ENCODE data around the gene CNGB1. TPM values are rescaled to one million over a fixed set of nuclear protein-coding genes. Genes with fewer than 3 reads are reported as not detected.
"Not testable (repeated sequence)": the region's sequence is repeated elsewhere in the genome, so short reads cannot be mapped to it uniquely, and the experiment has no call there.

CNGB1 gene
- polyA plus RNA-seq, 1 donor (not counting 4 experiments of a cell fraction or from before 2014, with no cell fraction given), result 0.08 TPM

DNA sequence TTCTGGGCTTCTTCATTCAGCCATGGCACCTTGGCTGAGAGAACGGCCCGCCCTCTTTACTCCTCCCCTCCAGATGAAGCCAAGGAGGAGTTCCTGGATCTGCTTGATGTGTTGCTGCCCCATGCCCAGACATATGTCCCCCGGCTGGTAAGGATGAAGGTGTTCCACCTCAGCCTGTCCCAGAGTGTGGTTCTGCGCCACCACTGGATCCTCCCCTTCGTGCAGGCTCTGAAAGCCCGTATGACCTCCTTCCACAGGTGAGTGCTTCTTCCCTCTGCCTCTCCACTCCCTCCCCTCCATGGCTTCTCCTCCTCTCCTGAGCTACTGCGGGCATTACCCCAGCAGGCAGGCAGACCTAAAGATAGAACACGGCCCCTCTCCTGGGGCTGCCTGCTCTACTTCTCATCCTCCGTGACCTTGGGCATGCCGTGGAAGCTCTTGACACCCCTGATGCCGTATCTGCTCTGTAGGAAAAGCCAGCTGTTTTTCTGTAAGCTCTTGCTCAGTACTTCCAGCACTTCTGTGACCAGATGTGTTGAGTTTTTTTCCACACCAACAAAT lies 39.0 kb upstream of the CNGB1 start:
- no peak overlapping the region for H3K9ac ChIP-seq (ENCODE audit: control insufficient read depth, extremely low read depth, insufficient read depth, low read length)
- no peak for DNase-seq (ENCODE audit: low read depth, low spot score)
- H3K36me3 ChIP-seq (ENCODE audit: control insufficient read depth in 2 of 2, extremely low read depth in 1 of 2, insufficient read depth in 2 of 2, low read length in 2 of 2), result peaks cover 18 to 30% of the 10 kb centered on the region in 2 experiments
- H2AFZ ChIP-seq (ENCODE audit: control insufficient read depth, low read length), result no peak overlapping the region
- no peaks in the 10 kb centered on the region for H3K27me3 ChIP-seq (ENCODE audit: control insufficient read depth, extremely low read depth, insufficient read depth, low read length)
- no peaks in the 10 kb centered on the region for H3K9me1 ChIP-seq (ENCODE audit: control insufficient read depth, extremely low read depth, insufficient read depth, low read length)
- no peak overlapping the region for H3K4me2 ChIP-seq (ENCODE audit: control insufficient read depth, extremely low read depth, insufficient read depth, low read depth, low read length)
- dilution Hi-C loops (cut with MboI; ENCODE audit: extremely low pct_ligation_motif_present, low sequenced_read_pairs), result no loop called here
- H4K20me1 ChIP-seq (ENCODE audit: control insufficient read depth, extremely low read depth, insufficient read depth, low read length), result no peaks in the 10 kb centered on the region
- H3K4me3 ChIP-seq (ENCODE audit: control insufficient read depth in 2 of 3, extremely low read depth in 1 of 3, insufficient read depth in 2 of 3, low read depth in 1 of 3, low read length in 3 of 3), result no peak overlapping the region
- TF ChIP-seq, protein P1, sequence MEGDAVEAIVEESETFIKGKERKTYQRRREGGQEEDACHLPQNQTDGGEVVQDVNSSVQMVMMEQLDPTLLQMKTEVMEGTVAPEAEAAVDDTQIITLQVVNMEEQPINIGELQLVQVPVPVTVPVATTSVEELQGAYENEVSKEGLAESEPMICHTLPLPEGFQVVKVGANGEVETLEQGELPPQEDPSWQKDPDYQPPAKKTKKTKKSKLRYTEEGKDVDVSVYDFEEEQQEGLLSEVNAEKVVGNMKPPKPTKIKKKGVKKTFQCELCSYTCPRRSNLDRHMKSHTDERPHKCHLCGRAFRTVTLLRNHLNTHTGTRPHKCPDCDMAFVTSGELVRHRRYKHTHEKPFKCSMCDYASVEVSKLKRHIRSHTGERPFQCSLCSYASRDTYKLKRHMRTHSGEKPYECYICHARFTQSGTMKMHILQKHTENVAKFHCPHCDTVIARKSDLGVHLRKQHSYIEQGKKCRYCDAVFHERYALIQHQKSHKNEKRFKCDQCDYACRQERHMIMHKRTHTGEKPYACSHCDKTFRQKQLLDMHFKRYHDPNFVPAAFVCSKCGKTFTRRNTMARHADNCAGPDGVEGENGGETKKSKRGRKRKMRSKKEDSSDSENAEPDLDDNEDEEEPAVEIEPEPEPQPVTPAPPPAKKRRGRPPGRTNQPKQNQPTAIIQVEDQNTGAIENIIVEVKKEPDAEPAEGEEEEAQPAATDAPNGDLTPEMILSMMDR (optimal IDR thresholded peaks at IDR 0.05 in 1 of 3, IDR thresholded peaks at IDR 0.05 in 1 of 3, conservative IDR thresholded peaks at IDR 0.05 in 1 of 3; ENCODE audit: extremely low read depth in 1 of 3, insufficient read depth in 2 of 3, low read length in 3 of 3), result no peak
- TF ChIP-seq EZH2 (IDR thresholded peaks at IDR 0.05; ENCODE audit: low read length), result no peak
- peak; percentile 5 for FAIRE-seq
- peaks cover 17% of the 10 kb centered on the region for H3K79me2 ChIP-seq (ENCODE audit: control insufficient read depth, insufficient read depth, low read length)
- H3K4me1 ChIP-seq (ENCODE audit: control insufficient read depth, extremely low read depth, insufficient read depth, low read length), result no peaks in the 10 kb centered on the region
- H3K27ac ChIP-seq (ENCODE audit: control insufficient read depth, insufficient read depth, low read length), result no peak overlapping the region
- no peaks in the 10 kb centered on the region for H3K9me3 ChIP-seq (ENCODE audit: control insufficient read depth, low read depth, low read length)

DNA sequence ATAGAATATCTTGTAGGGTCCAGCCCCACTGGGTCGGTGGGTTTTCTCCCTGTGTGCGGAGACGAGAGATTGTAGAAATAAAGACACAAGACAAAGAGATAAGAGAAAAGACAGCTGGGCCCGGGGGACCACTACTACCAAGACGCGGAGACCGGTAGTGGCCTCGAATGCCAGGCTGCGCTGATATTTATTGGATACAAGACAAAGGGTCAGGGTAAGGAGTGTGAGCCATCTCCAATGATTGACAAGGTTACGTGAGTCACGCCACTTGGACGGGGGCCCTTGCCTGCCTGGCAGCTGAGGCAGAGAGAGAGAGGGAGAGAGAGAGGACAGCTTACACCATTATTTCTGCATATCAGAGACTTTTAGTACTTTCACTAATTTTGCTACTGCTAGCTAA lies 33.8 kb upstream of the CNGB1 start:
- H3K27ac ChIP-seq (ENCODE audit: control insufficient read depth, insufficient read depth, low read length); H4K20me1 ChIP-seq (ENCODE audit: control insufficient read depth, extremely low read depth, insufficient read depth, low read length); H3K4me2 ChIP-seq (ENCODE audit: control insufficient read depth, extremely low read depth, insufficient read depth, low read depth, low read length); H3K4me3 ChIP-seq (ENCODE audit: control insufficient read depth in 2 of 3, extremely low read depth in 1 of 3, insufficient read depth in 2 of 3, low read depth in 1 of 3, low read length in 3 of 3); H3K9me3 ChIP-seq (ENCODE audit: control insufficient read depth, low read depth, low read length); H3K27me3 ChIP-seq (ENCODE audit: control insufficient read depth, extremely low read depth, insufficient read depth, low read length); dilution Hi-C loops (cut with MboI; ENCODE audit: extremely low pct_ligation_motif_present, low sequenced_read_pairs); H3K9me1 ChIP-seq (ENCODE audit: control insufficient read depth, extremely low read depth, insufficient read depth, low read length); FAIRE-seq; H2AFZ ChIP-seq (ENCODE audit: control insufficient read depth, low read length); H3K9ac ChIP-seq (ENCODE audit: control insufficient read depth, extremely low read depth, insufficient read depth, low read length); DNase-seq (ENCODE audit: low read depth, low spot score): not testable (repeated sequence)
- peaks cover 34% of the 10 kb centered on the region for H3K79me2 ChIP-seq (ENCODE audit: control insufficient read depth, insufficient read depth, low read length)
- H3K36me3 ChIP-seq (ENCODE audit: control insufficient read depth in 2 of 2, extremely low read depth in 1 of 2, insufficient read depth in 2 of 2, low read length in 2 of 2), result peaks cover 7 to 10% of the 10 kb centered on the region in 2 experiments
- H3K4me1 ChIP-seq (ENCODE audit: control insufficient read depth, extremely low read depth, insufficient read depth, low read length), result peaks cover 11% of the 10 kb centered on the region

DNA sequence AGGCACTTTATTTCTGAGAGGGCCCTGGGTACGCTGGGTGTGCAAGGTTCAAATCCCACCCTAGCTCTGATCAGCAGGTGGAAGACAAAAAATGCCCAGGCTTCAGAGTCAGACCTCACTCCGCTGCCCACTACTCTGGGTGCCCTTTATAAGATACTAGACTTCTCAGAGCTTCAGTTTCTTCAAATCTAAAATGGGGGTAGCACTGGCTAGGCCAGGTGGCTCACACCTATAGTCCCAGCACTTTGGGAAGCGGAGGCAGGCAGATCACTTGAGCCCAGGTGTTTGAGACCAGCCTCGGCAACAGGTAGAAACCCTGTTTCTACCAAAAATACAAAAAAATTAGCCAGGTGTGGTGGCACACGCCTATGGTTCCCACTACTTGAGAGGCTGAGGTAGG lies 32.0 kb upstream of the CNGB1 start:
- H3K4me3 ChIP-seq (ENCODE audit: control insufficient read depth in 2 of 3, extremely low read depth in 1 of 3, insufficient read depth in 2 of 3, low read depth in 1 of 3, low read length in 3 of 3), result no peak overlapping the region
- H3K4me1 ChIP-seq (ENCODE audit: control insufficient read depth, extremely low read depth, insufficient read depth, low read length), result peaks cover 29% of the 10 kb centered on the region
- FAIRE-seq (no peak), DNase-seq (ENCODE audit: low read depth, low spot score) (no peak)
- H3K36me3 ChIP-seq (ENCODE audit: control insufficient read depth in 2 of 2, extremely low read depth in 1 of 2, insufficient read depth in 2 of 2, low read length in 2 of 2), result peaks cover 4 to 9% of the 10 kb centered on the region in 2 experiments
- no peaks in the 10 kb centered on the region for H3K9me3 ChIP-seq (ENCODE audit: control insufficient read depth, low read depth, low read length)
- H4K20me1 ChIP-seq (ENCODE audit: control insufficient read depth, extremely low read depth, insufficient read depth, low read length), result no peaks in the 10 kb centered on the region
- H3K27ac ChIP-seq (ENCODE audit: control insufficient read depth, insufficient read depth, low read length), result no peak overlapping the region
- H3K4me2 ChIP-seq (ENCODE audit: control insufficient read depth, extremely low read depth, insufficient read depth, low read depth, low read length), result no peak overlapping the region
- peaks cover 30% of the 10 kb centered on the region for H3K79me2 ChIP-seq (ENCODE audit: control insufficient read depth, insufficient read depth, low read length)
- TF ChIP-seq, protein P1 (optimal IDR thresholded peaks at IDR 0.05 in 1 of 3, IDR thresholded peaks at IDR 0.05 in 1 of 3, conservative IDR thresholded peaks at IDR 0.05 in 1 of 3; ENCODE audit: extremely low read depth in 1 of 3, insufficient read depth in 2 of 3, low read length in 3 of 3), result no peak
- TF ChIP-seq EZH2 (IDR thresholded peaks at IDR 0.05; ENCODE audit: low read length), result no peak
- H3K9ac ChIP-seq (ENCODE audit: control insufficient read depth, extremely low read depth, insufficient read depth, low read length), result no peak overlapping the region
- H2AFZ ChIP-seq (ENCODE audit: control insufficient read depth, low read length), result no peak overlapping the region
- no peaks in the 10 kb centered on the region for H3K27me3 ChIP-seq (ENCODE audit: control insufficient read depth, extremely low read depth, insufficient read depth, low read length)
- dilution Hi-C loops (cut with MboI; ENCODE audit: extremely low pct_ligation_motif_present, low sequenced_read_pairs), result no loop called here
- no peaks in the 10 kb centered on the region for H3K9me1 ChIP-seq (ENCODE audit: control insufficient read depth, extremely low read depth, insufficient read depth, low read length)

Measured in keratinocyte (primary cell).